Brain microvascular endothelial cell (primary cell): Measurements from ENCODE around the gene GRIK3.

ENCODE experiments used
- DNase-seq: peaks from one replicate; pipeline ENCODE4 v3.0.0-alpha.2; 2020
- H3K27ac ChIP-seq: fragments of 250-450 bp; sonication (Bioruptor Pico); 2 replicates; pipeline ENCODE4 v1.5.1; 2020; ENCODE audit warnings: mild to moderate bottlenecking, moderate library complexity
- H3K27me3 ChIP-seq: fragments of 250-450 bp; sonication (Bioruptor Pico); replicated peaks from 2 replicates; pipeline ENCODE4 v1.5.1; 2020; ENCODE audit warnings: mild to moderate bottlenecking
- H3K36me3 ChIP-seq: fragments of 250-450 bp; sonication (Bioruptor Pico); replicated peaks from 2 replicates; pipeline ENCODE4 v1.5.1; 2020; ENCODE audit warnings: mild to moderate bottlenecking
- H3K4me3 ChIP-seq: 2 replicates; pipeline ENCODE4 v1.5.1; 2011; ENCODE audit warnings: low read depth, mild to moderate bottlenecking, control low read depth, low read length, moderate library complexity
- in situ Hi-C: cut with HindIII; loops from 2 replicates; pipeline ENCODE4 v1.10.0; 2017; ENCODE audit warnings: low sequenced_read_pairs, low pct_ligation_motif_present
- TF ChIP-seq, protein P1 (sequence below): IDR thresholded peaks from 2 replicates; pipeline ENCODE4 v1.5.1; 2011; ENCODE audit warnings: low read depth, mild to moderate bottlenecking, moderate library complexity, low read length, control low read depth, inconsistent platforms; ENCODE audit errors: missing control alignments

Gene GRIK3

DNA sequence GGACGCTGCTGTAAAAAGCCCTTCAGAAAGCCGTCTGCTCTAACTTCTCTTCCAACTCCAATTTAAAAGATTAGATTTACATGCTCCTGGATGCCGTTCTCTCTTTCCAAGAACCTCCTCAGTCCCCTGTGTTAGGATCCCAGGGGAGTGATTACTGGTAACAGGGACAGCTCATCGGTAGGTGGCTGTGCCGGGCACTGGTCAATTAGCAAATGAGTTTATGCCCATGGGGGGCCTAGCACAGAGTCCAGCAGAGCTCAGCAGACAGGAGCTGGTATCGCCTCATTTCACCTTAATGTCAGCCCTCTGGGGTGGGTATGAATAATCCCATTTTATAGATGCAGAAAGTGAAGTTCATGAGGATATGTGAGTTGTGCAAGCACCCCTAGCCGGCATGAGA lies 191.9 kb downstream of the GRIK3 start:
- DNase-seq, result no peak
- in situ Hi-C loops, result no loop called here
- no peak overlapping the region for H3K4me3 ChIP-seq
- H3K36me3 ChIP-seq, result no peaks in the 10 kb centered on the region
- no peak overlapping the region for H3K27ac ChIP-seq
- H3K27me3 ChIP-seq, result no peaks in the 10 kb centered on the region
- TF ChIP-seq, protein P1, sequence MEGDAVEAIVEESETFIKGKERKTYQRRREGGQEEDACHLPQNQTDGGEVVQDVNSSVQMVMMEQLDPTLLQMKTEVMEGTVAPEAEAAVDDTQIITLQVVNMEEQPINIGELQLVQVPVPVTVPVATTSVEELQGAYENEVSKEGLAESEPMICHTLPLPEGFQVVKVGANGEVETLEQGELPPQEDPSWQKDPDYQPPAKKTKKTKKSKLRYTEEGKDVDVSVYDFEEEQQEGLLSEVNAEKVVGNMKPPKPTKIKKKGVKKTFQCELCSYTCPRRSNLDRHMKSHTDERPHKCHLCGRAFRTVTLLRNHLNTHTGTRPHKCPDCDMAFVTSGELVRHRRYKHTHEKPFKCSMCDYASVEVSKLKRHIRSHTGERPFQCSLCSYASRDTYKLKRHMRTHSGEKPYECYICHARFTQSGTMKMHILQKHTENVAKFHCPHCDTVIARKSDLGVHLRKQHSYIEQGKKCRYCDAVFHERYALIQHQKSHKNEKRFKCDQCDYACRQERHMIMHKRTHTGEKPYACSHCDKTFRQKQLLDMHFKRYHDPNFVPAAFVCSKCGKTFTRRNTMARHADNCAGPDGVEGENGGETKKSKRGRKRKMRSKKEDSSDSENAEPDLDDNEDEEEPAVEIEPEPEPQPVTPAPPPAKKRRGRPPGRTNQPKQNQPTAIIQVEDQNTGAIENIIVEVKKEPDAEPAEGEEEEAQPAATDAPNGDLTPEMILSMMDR, result no peak

GRCh38 chr1:36839485-36839884 lies 194.8 kb downstream of the GRIK3 start:
- no peaks in the 10 kb centered on the region for H3K36me3 ChIP-seq
- TF ChIP-seq, protein P1, result no peak
- DNase-seq, result no peak
- H3K27me3 ChIP-seq, result no peaks in the 10 kb centered on the region
- in situ Hi-C loops, result no loop called here
- no peak overlapping the region for H3K4me3 ChIP-seq
- H3K27ac ChIP-seq, result no peak overlapping the region

DNA sequence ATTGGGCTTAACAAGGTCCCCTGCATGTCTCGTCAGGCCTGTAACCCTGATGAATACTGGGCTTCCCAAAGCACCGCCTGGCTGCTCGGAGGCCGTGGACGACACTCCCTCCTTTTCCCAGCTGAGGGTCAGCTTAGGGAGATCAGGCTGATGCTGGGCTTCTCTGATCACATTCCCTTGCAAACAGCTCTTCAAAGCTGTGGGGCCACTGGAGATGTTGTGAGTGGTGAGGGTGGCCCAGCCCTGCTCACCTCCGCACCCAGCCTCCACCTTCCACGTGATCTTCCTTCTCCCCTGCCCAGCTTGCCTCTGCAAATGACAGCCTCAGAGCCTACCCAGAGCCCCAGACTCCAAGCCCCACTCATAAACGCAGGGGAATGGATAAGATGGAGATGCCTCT lies 195.4 kb downstream of the GRIK3 start:
- TF ChIP-seq, protein P1, result no peak
- in situ Hi-C loops, result no loop called here
- Histone ChIP-seq H3K27ac (no peak overlapping the region), H3K36me3 (no peaks in the 10 kb centered on the region), H3K27me3 (no peaks in the 10 kb centered on the region), H3K4me3 (no peak overlapping the region)
- no peak for DNase-seq

DNA sequence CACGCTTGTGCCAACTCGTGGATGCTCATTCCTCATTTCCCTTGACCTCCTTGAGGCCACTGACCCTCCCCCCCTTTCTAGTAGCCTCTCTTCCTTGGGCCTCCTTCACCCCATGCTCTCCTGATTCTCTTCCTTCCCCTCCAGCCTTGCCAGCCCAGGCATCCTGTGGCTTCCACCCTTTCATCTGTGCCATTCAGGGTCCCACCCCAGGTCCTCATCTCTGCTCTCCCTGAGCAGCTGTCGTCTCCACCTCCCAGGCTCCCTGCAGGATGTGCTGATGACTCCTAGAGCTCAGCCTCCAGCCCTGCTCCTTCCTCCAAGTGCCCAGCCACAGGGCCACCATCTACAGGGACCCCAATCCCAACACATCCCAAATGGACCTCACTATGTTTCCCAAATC lies 197.4 kb downstream of the GRIK3 start:
- Histone ChIP-seq H3K27ac (no peak overlapping the region), H3K27me3 (no peaks in the 10 kb centered on the region), H3K4me3 (no peak overlapping the region), H3K36me3 (no peaks in the 10 kb centered on the region)
- in situ Hi-C loops, result no loop called here
- TF ChIP-seq, protein P1, result no peak
- no peak for DNase-seq

- H3K27me3 ChIP-seq, result no peaks in the 10 kb centered on the region
- TF ChIP-seq, protein P1, result no peak
- no peaks in the 10 kb centered on the region for H3K36me3 ChIP-seq
- in situ Hi-C loops, result no loop called here
- no peak overlapping the region for H3K27ac ChIP-seq
- no peak overlapping the region for H3K4me3 ChIP-seq
- DNase-seq, result no peak
Measured at GRCh38 chr1:36836196-36836883, 198.0 kb downstream of the GRIK3 start.

DNA sequence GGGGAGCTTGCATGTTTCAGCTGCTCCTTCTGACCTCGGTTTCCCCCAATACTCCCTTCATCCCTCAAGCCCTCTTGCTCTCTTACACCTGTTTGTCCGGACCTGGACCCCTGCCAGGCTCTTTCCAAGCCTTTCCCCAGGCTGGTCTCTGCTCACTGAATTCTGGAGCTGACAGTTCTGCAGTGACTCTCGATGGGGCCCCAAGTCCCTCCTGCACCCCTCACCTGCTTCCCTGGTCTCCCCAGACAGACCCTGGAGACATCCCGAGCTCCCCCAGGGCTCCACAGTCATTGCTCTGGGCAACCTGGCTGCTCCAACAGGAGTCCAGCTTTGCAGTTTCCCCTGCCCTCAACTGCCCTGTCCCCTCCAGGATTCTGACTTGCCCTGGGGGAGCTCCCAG lies 198.6 kb downstream of the GRIK3 start:
- in situ Hi-C loops, result no loop called here
- no peak overlapping the region for H3K4me3 ChIP-seq
- TF ChIP-seq, protein P1, result no peak
- no peak overlapping the region for H3K27ac ChIP-seq
- H3K36me3 ChIP-seq, result no peaks in the 10 kb centered on the region
- no peak for DNase-seq
- H3K27me3 ChIP-seq, result no peaks in the 10 kb centered on the region
